H9 (cell line): ENCODE results near the gene PDE6D. TPM values are rescaled to one million over a fixed set of nuclear protein-coding genes. Genes with fewer than 3 reads are reported as not detected.

Experiments used
- DNase-seq: peaks from one replicate; pipeline ENCODE4 v3.0.0-alpha.2; 2017
- H2AFZ ChIP-seq: one replicate; pipeline ENCODE4 v1.6.1; 2013; ENCODE audit warnings: mild to moderate bottlenecking, low read length, control low read depth, moderate library complexity
- H2AK5ac ChIP-seq: 2 replicates; pipeline ENCODE4 v1.6.1; 2013; ENCODE audit warnings: low read length, control low read depth, mixed read lengths; ENCODE audit not compliant: insufficient read length
- H2BK120ac ChIP-seq: one replicate; pipeline ENCODE4 v1.6.1; 2013; ENCODE audit warnings: low read depth, mild to moderate bottlenecking, low read length, control low read depth, inconsistent platforms; ENCODE audit not compliant: poor library complexity, severe bottlenecking
- H2BK12ac ChIP-seq: 2 replicates; pipeline ENCODE4 v1.6.1; 2013; ENCODE audit warnings: low read length, control low read depth, mixed read lengths, low read depth; ENCODE audit not compliant: insufficient read length
- H2BK15ac ChIP-seq: 2 replicates; pipeline ENCODE4 v1.6.1; 2013; ENCODE audit warnings: low read depth, low read length, control low read depth
- H2BK20ac ChIP-seq: one replicate; pipeline ENCODE4 v1.6.1; 2013; ENCODE audit warnings: low read depth, mild to moderate bottlenecking, low read length, control low read depth, inconsistent platforms; ENCODE audit not compliant: poor library complexity, severe bottlenecking
- H2BK5ac ChIP-seq: 2 replicates; pipeline ENCODE4 v1.6.1; 2013; ENCODE audit warnings: low read length, control low read depth, mixed read lengths; ENCODE audit not compliant: insufficient read length
- H3K14ac ChIP-seq: 2 replicates; pipeline ENCODE4 v1.6.1; 2013; ENCODE audit warnings: low read length, control low read depth; ENCODE audit not compliant: insufficient read depth
- H3K18ac ChIP-seq: 2 replicates; pipeline ENCODE4 v1.6.1; 2013; ENCODE audit warnings: low read depth, mild to moderate bottlenecking, mixed read lengths, low read length, control low read depth; ENCODE audit not compliant: insufficient read length
- H3K23ac ChIP-seq: 2 replicates; pipeline ENCODE4 v1.6.1; 2013; ENCODE audit warnings: low read length, control low read depth, mixed read lengths, low read depth; ENCODE audit not compliant: insufficient read length
- H3K23me2 ChIP-seq: 2 replicates; pipeline ENCODE4 v1.6.1; 2013; ENCODE audit warnings: low read depth, mild to moderate bottlenecking, mixed read lengths, low read length, control low read depth; ENCODE audit not compliant: insufficient read length, poor library complexity, severe bottlenecking
- H3K27ac ChIP-seq: 2 replicates; pipeline ENCODE4 v1.5.1; 2013; ENCODE audit warnings: low read length, control low read depth, mixed read lengths, low read depth; ENCODE audit not compliant: insufficient read length
- H3K27me3 ChIP-seq: 2 replicates; pipeline ENCODE4 v1.6.1; 2013; ENCODE audit warnings: low read length, control low read depth, inconsistent platforms; ENCODE audit not compliant: insufficient read depth
- H3K4ac ChIP-seq: 2 replicates; pipeline ENCODE4 v1.6.1; 2013; ENCODE audit warnings: low read depth, mild to moderate bottlenecking, control low read depth, inconsistent platforms, low read length, moderate library complexity
- H3K4me1 ChIP-seq: 2 replicates; pipeline ENCODE4 v1.6.1; 2013; ENCODE audit warnings: low read length, control low read depth, inconsistent platforms; ENCODE audit not compliant: insufficient read depth
- H3K4me2 ChIP-seq: 2 replicates; pipeline ENCODE4 v1.6.1; 2013; ENCODE audit warnings: low read length, control low read depth, mixed read lengths; ENCODE audit not compliant: insufficient read length, insufficient read depth
- H3K56ac ChIP-seq: 2 replicates; pipeline ENCODE4 v1.6.1; 2013; ENCODE audit warnings: low read depth, mild to moderate bottlenecking, mixed read lengths, low read length, control low read depth; ENCODE audit not compliant: insufficient read length
- H3K79me1 ChIP-seq: 2 replicates; pipeline ENCODE4 v1.6.1; 2013; ENCODE audit warnings: low read depth, mild to moderate bottlenecking, moderate library complexity, low read length, control low read depth, inconsistent platforms; ENCODE audit not compliant: insufficient read depth, poor library complexity, severe bottlenecking
- H3K79me2 ChIP-seq: 2 replicates; pipeline ENCODE4 v1.6.1; 2013; ENCODE audit warnings: low read length, control low read depth, inconsistent platforms; ENCODE audit not compliant: insufficient read depth
- H3K9ac ChIP-seq: 2 replicates; pipeline ENCODE4 v1.6.1; 2013; ENCODE audit warnings: low read length, control low read depth, mixed read lengths; ENCODE audit not compliant: insufficient read length; ENCODE audit errors: extremely low read depth
- H3K9me3 ChIP-seq: one replicate; pipeline ENCODE4 v1.6.1; 2013; ENCODE audit warnings: low read depth, low read length, inconsistent platforms; ENCODE audit not compliant: control insufficient read depth
- H3T11ph ChIP-seq: one replicate; pipeline ENCODE4 v1.6.1; 2013; ENCODE audit warnings: mild to moderate bottlenecking, low read length, control low read depth, inconsistent platforms
- H4K20me1 ChIP-seq: one replicate; pipeline ENCODE4 v1.6.1; 2013; ENCODE audit not compliant: control insufficient read depth, insufficient read length, insufficient read depth
- H4K5ac ChIP-seq: 2 replicates; pipeline ENCODE4 v1.6.1; 2013; ENCODE audit warnings: low read depth, mild to moderate bottlenecking, mixed read lengths, low read length, control low read depth; ENCODE audit not compliant: insufficient read length
- H4K8ac ChIP-seq: replicated peaks from 2 replicates; pipeline ENCODE4 v1.6.1; 2013; ENCODE audit warnings: low read length, control low read depth, mixed read lengths, low read depth; ENCODE audit not compliant: insufficient read length
- H4K91ac ChIP-seq: 2 replicates; pipeline ENCODE4 v1.6.1; 2013; ENCODE audit warnings: low read depth, mild to moderate bottlenecking, moderate library complexity, mixed read lengths, low read length, control low read depth; ENCODE audit not compliant: insufficient read length
- H3K27ac Mint-ChIP-seq, 3 experiments: 2 replicates in 2 of 3; 3 replicates in 1 of 3; pipeline ENCODE4 v1.8.0; 2020 to 2021; ENCODE audit warnings: mixed read lengths in 3 of 3, mild to moderate bottlenecking in 1 of 3, moderate library complexity in 1 of 3
- H3K27me3 Mint-ChIP-seq: 2 replicates; pipeline ENCODE4 v1.8.0; 2021; ENCODE audit warnings: low read depth, mild to moderate bottlenecking, moderate library complexity, mixed read lengths
- H3K36me3 Mint-ChIP-seq, 3 experiments: 2 replicates in 2 of 3; 3 replicates in 1 of 3; pipeline ENCODE4 v1.8.0; 2020 to 2021; ENCODE audit warnings: low read depth in 3 of 3, mixed read lengths in 3 of 3; ENCODE audit not compliant: insufficient read depth in 1 of 3
- H3K4me1 Mint-ChIP-seq, 2 experiments: 2 replicates each; pipeline ENCODE4 v1.8.0; 2020; ENCODE audit warnings: mixed read lengths in 2 of 2
- H3K4me3 Mint-ChIP-seq, 2 experiments: 2 replicates in 1 of 2; 3 replicates in 1 of 2; pipeline ENCODE4 v1.8.0; 2020 to 2021; ENCODE audit warnings: mild to moderate bottlenecking in 2 of 2, mixed read lengths in 2 of 2, moderate library complexity in 1 of 2
- H3K9me3 Mint-ChIP-seq, 2 experiments: 2 replicates in 1 of 2; 3 replicates in 1 of 2; pipeline ENCODE4 v1.8.0; 2020; ENCODE audit warnings: mild to moderate bottlenecking in 2 of 2, mixed read lengths in 2 of 2, moderate library complexity in 1 of 2
- WGBS: extraction: QIAGEN DNeasy Blood & Tissue Kit; methylation state at CpG from one replicate; pipeline ENCODE4 v1.1.7; 2013; ENCODE audit warnings: missing lambda C conversion rate, low lambda C conversion rate, mixed read lengths; ENCODE audit not compliant: insufficient read length; ENCODE audit errors: extremely low coverage; 5-methylcytosine and 5-hydroxymethylcytosine counted together
- total RNA-seq: library from RNA; stranded (reverse); gene quantifications from 2 replicates; pipeline ENCODE4 v1.2.1, GENCODE V29; 2021
- TF ChIP-seq, protein P1 (sequence below): fragments of 200-600 bp; sonication (generic); conservative IDR thresholded peaks from 3 replicates; pipeline ENCODE4 v1.8.0; 2021; ENCODE audit warnings: antibody characterized with exemption, mild to moderate bottlenecking

Gene PDE6D
- total RNA-seq, 1 experiment from 2014 or later = 33.7 TPM

DNA sequence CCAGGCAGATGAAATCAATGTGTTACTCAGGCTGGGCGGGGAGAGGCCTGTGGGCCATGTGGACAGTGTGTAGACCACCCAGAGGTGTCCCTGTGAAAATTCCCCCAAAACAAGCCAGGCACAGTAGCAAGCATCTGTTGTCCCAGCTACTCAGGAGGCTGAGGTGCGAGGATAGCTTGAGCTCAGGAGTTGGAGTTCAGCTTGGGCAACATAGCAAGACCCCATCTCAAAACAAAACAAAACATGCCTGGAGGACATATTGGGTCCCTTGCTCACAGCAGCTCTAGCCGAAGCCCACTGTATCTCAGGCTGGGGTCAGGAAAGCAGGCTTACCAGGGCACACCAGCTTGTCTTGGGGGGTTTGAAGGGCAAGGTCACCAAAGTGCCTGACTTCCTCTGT is 77.1 kb downstream of the PDE6D start:
- H3K79me1 ChIP-seq = no peaks in the 10 kb centered on the region
- H4K8ac ChIP-seq = no peak overlapping the region
- H3K14ac ChIP-seq = no peak overlapping the region
- H4K91ac ChIP-seq = no peak overlapping the region
- H2AFZ ChIP-seq = no peak overlapping the region
- no peak overlapping the region for H2BK5ac ChIP-seq
- Mint-ChIP-seq H3K4me1 (peaks cover 15 to 16% of the 10 kb centered on the region in 2 experiments), H3K27ac (no peak overlapping the region), H3K4me3 (no peak overlapping the region; a peak in 1 of 5 replicates), H3K9me3 (peaks cover 2 to 3% of the 10 kb centered on the region in 2 experiments; a peak in 4 of 5 replicates), H3K36me3 (peaks cover 5 to 16% (median 10%) of the 10 kb centered on the region in 3 experiments), H3K27me3 (peaks cover 5% of the 10 kb centered on the region)
- H2BK20ac ChIP-seq = no peak overlapping the region
- no peak overlapping the region for H2BK12ac ChIP-seq
- no peaks in the 10 kb centered on the region for H3K4me1 ChIP-seq
- no peak for DNase-seq
- H3K4me2 ChIP-seq = no peak overlapping the region
- no peak overlapping the region for H3K56ac ChIP-seq
- no peak overlapping the region for H3K23ac ChIP-seq
- H3K4ac ChIP-seq = no peak overlapping the region
- H3K27me3 ChIP-seq = no peaks in the 10 kb centered on the region
- H3K23me2 ChIP-seq = peaks cover 10% of the 10 kb centered on the region
- H2BK120ac ChIP-seq = no peak overlapping the region
- no CpG with 5 or more reads among the region's 3 CpGs for WGBS
- H3K27ac ChIP-seq = no peak overlapping the region
- H3K9me3 ChIP-seq = no peaks in the 10 kb centered on the region
- no peak overlapping the region for H3T11ph ChIP-seq
- no peak overlapping the region for H3K18ac ChIP-seq
- no peak overlapping the region for H3K9ac ChIP-seq
- no peak overlapping the region for H2AK5ac ChIP-seq
- H2BK15ac ChIP-seq = no peak overlapping the region
- H3K79me2 ChIP-seq = peaks cover 5% of the 10 kb centered on the region; the same call in 1 of the 2 replicates
- TF ChIP-seq, protein P1, sequence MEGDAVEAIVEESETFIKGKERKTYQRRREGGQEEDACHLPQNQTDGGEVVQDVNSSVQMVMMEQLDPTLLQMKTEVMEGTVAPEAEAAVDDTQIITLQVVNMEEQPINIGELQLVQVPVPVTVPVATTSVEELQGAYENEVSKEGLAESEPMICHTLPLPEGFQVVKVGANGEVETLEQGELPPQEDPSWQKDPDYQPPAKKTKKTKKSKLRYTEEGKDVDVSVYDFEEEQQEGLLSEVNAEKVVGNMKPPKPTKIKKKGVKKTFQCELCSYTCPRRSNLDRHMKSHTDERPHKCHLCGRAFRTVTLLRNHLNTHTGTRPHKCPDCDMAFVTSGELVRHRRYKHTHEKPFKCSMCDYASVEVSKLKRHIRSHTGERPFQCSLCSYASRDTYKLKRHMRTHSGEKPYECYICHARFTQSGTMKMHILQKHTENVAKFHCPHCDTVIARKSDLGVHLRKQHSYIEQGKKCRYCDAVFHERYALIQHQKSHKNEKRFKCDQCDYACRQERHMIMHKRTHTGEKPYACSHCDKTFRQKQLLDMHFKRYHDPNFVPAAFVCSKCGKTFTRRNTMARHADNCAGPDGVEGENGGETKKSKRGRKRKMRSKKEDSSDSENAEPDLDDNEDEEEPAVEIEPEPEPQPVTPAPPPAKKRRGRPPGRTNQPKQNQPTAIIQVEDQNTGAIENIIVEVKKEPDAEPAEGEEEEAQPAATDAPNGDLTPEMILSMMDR = no peak
- no peaks in the 10 kb centered on the region for H4K20me1 ChIP-seq
- H4K5ac ChIP-seq = no peak overlapping the region
